ENCODE measurements around the gene CD69. TPM values are rescaled to one million over a fixed set of nuclear protein-coding genes. Genes with fewer than 3 reads are reported as not detected.

CD69 gene
- total RNA-seq, 1 experiment from 2014 or later, result not detected

DNA sequence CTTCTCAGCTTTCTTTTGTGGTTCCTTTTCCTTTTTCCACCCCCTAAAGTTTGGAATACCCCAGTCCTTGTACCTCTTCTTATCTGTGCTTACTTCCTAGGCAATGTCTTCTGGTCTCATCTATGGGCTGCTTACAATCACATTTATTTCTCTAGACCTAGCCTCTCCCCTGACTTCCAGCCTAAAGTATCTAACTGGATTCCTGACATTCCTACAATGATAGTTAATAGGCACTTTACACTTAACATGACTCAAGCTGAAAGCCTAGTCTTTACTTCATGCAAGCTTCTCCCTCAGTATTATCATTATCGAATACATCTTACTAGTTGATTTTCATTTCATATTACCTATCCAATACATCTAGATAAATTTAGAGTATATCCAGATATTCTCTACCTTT lies 49.0 kb downstream of the CD69 start:
- no peak overlapping the region for H3K4me3 Mint-ChIP-seq (ENCODE audit: unreplicated experiment)

GRCh38 chr12:9710584-9711375 lies 49.9 kb downstream of the CD69 start:
- H3K36me3 Mint-ChIP-seq (ENCODE audit: insufficient read depth, unreplicated experiment), result no peaks in the 10 kb centered on the region
- H3K27ac Mint-ChIP-seq (ENCODE audit: unreplicated experiment), result peak overlapping the region; percentile 36
- TF ChIP-seq CTCF (IDR thresholded peaks at IDR 0.05; ENCODE audit: insufficient read depth in 1 of 2, low read depth in 1 of 2, low read length in 1 of 2, severe bottlenecking in 1 of 2, unreplicated experiment in 1 of 2), result no peak
- BruUV-seq (replicated peaks), result no TSS peak
- intact Hi-C loops (cut with micrococcal nuclease; ENCODE audit: unreplicated experiment), result no loop called here
- H3K27me3 Mint-ChIP-seq (ENCODE audit: insufficient read depth, unreplicated experiment), result no peaks in the 10 kb centered on the region
- Histone ChIP-seq H3K4me3 (ENCODE audit: low read depth, low read length) (no peak overlapping the region), H3K27me3 (replicated peaks; ENCODE audit: control insufficient read depth, insufficient read depth, low read length) (no peaks in the 10 kb centered on the region), H3K4me1 (peaks cover 4% of the 10 kb centered on the region), H3K36me3 (ENCODE audit: control insufficient read depth, insufficient read depth, low read length) (no peaks in the 10 kb centered on the region), H3K9me3 (no peaks in the 10 kb centered on the region)
- H3K4me1 Mint-ChIP-seq (ENCODE audit: low read depth, unreplicated experiment), result peaks cover 9% of the 10 kb centered on the region
- H3K9me3 Mint-ChIP-seq (ENCODE audit: unreplicated experiment), result no peaks in the 10 kb centered on the region
- no peak overlapping the region for H3K4me3 Mint-ChIP-seq (ENCODE audit: unreplicated experiment)
- CTCF ChIA-PET, result no interaction called here
- DNase-seq, result no peak
- POLR2A ChIA-PET, result no interaction called here

More for the DNA sequence above, 49.0 kb downstream of the CD69 start:
- Mint-ChIP-seq H3K27ac (ENCODE audit: unreplicated experiment) (no peak overlapping the region), H3K4me1 (ENCODE audit: low read depth, unreplicated experiment) (peaks cover 9% of the 10 kb centered on the region), H3K9me3 (ENCODE audit: unreplicated experiment) (no peaks in the 10 kb centered on the region), H3K36me3 (ENCODE audit: insufficient read depth, unreplicated experiment) (no peaks in the 10 kb centered on the region), H3K27me3 (ENCODE audit: insufficient read depth, unreplicated experiment) (no peaks in the 10 kb centered on the region)
- TF ChIP-seq CTCF (IDR thresholded peaks at IDR 0.05; ENCODE audit: insufficient read depth in 1 of 2, low read depth in 1 of 2, low read length in 1 of 2, severe bottlenecking in 1 of 2, unreplicated experiment in 1 of 2), result no peak
- no TSS peak for BruUV-seq (replicated peaks)
- Histone ChIP-seq H3K36me3 (ENCODE audit: control insufficient read depth, insufficient read depth, low read length) (no peaks in the 10 kb centered on the region), H3K27me3 (replicated peaks; ENCODE audit: control insufficient read depth, insufficient read depth, low read length) (no peaks in the 10 kb centered on the region), H3K4me1 (peaks cover 4% of the 10 kb centered on the region), H3K4me3 (ENCODE audit: low read depth, low read length) (no peak overlapping the region), H3K9me3 (no peaks in the 10 kb centered on the region)
- DNase-seq, result no peak
- CTCF ChIA-PET, result no interaction called here
- POLR2A ChIA-PET, result no interaction called here
- intact Hi-C loops (cut with micrococcal nuclease; ENCODE audit: unreplicated experiment), result no loop called here

GRCh38 chr12:9708853-9709252 lies 51.8 kb downstream of the CD69 start:
- intact Hi-C loops (cut with micrococcal nuclease; ENCODE audit: unreplicated experiment), result loop anchor here (1.0 to 5.0 kb wide), 4 partner anchors 75 to 378 kb away; no protein-coding TSS in a partner anchor
- Mint-ChIP-seq H3K27ac (ENCODE audit: unreplicated experiment) (no peak overlapping the region), H3K27me3 (ENCODE audit: insufficient read depth, unreplicated experiment) (no peaks in the 10 kb centered on the region), H3K9me3 (ENCODE audit: unreplicated experiment) (no peaks in the 10 kb centered on the region), H3K4me1 (ENCODE audit: low read depth, unreplicated experiment) (peaks cover 9% of the 10 kb centered on the region), H3K36me3 (ENCODE audit: insufficient read depth, unreplicated experiment) (no peaks in the 10 kb centered on the region), H3K4me3 (ENCODE audit: unreplicated experiment) (no peak overlapping the region)
- Histone ChIP-seq H3K4me1 (peaks cover 4% of the 10 kb centered on the region), H3K4me3 (ENCODE audit: low read depth, low read length) (no peak overlapping the region), H3K36me3 (ENCODE audit: control insufficient read depth, insufficient read depth, low read length) (no peaks in the 10 kb centered on the region), H3K27me3 (replicated peaks; ENCODE audit: control insufficient read depth, insufficient read depth, low read length) (no peaks in the 10 kb centered on the region), H3K9me3 (no peaks in the 10 kb centered on the region)
- CTCF ChIA-PET, result interaction anchor here (0.5 to 1.6 kb wide), 6 partner anchors 61 to 378 kb away, joined by 3 to 9 read pairs (median 4); no protein-coding TSS in a partner anchor
- no peak for TF ChIP-seq CTCF (IDR thresholded peaks at IDR 0.05; ENCODE audit: insufficient read depth in 1 of 2, low read depth in 1 of 2, low read length in 1 of 2, severe bottlenecking in 1 of 2, unreplicated experiment in 1 of 2)
- POLR2A ChIA-PET, result no interaction called here
- no TSS peak for BruUV-seq (replicated peaks)
- DNase-seq, result no peak

All from Caco-2 (cell line).